Fibroblast of lung (primary cell): ENCODE measurements around the gene FMO4.

Experiments used
- EZH2 ChIP-seq: IDR thresholded peaks from 2 replicates; pipeline ENCODE4 v1.5.1; 2012; ENCODE audit warnings: low read length, control low read depth, mild to moderate bottlenecking; ENCODE audit errors: missing control alignments
- TF ChIP-seq, protein P1 (sequence below), 2 donors: IDR thresholded peaks in 1 of 2; conservative IDR thresholded peaks in 1 of 2; 1 replicate in 1 of 2; 2 replicates in 1 of 2; pipeline ENCODE4 v1.5.1; 2011 to 2012; ENCODE audit warnings: low read length in 2 of 2, control low read depth in 1 of 2, inconsistent platforms in 1 of 2, low read depth in 1 of 2, mild to moderate bottlenecking in 1 of 2

DNA sequence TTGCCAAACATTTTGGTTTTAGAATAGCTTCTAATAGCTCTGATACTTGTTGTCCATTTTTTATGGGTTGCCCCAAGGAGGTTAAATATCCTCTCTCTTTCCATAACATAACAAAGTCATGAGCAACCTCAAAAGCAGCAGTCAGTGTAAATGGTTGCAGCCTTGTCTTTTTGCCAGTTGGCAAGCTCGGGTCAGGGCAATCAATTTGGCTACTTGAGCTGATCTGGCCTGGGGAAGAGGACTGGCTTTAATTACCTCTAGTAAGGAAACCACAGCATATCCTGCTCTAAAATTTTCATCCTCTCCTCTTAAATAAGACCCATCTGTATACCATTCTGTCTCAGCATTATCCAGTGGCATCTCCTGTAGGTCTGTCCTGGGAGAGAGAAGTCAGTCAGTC, 21.2 kb upstream of the FMO4 start:
- TF ChIP-seq, protein P1, sequence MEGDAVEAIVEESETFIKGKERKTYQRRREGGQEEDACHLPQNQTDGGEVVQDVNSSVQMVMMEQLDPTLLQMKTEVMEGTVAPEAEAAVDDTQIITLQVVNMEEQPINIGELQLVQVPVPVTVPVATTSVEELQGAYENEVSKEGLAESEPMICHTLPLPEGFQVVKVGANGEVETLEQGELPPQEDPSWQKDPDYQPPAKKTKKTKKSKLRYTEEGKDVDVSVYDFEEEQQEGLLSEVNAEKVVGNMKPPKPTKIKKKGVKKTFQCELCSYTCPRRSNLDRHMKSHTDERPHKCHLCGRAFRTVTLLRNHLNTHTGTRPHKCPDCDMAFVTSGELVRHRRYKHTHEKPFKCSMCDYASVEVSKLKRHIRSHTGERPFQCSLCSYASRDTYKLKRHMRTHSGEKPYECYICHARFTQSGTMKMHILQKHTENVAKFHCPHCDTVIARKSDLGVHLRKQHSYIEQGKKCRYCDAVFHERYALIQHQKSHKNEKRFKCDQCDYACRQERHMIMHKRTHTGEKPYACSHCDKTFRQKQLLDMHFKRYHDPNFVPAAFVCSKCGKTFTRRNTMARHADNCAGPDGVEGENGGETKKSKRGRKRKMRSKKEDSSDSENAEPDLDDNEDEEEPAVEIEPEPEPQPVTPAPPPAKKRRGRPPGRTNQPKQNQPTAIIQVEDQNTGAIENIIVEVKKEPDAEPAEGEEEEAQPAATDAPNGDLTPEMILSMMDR (conservative IDR thresholded peaks at IDR 0.05 in 1 of 2, IDR thresholded peaks at IDR 0.05 in 1 of 2; ENCODE audit: low read depth in 1 of 2, low read length in 2 of 2): no peak
- TF ChIP-seq EZH2: no peak
